ENCODE data around the gene RNF223. TPM values are rescaled to one million over a fixed set of nuclear protein-coding genes. Genes with fewer than 3 reads are reported as not detected.

RNF223 gene
- total RNA-seq, 4 donors from 2014 or later, result not detected

DNA sequence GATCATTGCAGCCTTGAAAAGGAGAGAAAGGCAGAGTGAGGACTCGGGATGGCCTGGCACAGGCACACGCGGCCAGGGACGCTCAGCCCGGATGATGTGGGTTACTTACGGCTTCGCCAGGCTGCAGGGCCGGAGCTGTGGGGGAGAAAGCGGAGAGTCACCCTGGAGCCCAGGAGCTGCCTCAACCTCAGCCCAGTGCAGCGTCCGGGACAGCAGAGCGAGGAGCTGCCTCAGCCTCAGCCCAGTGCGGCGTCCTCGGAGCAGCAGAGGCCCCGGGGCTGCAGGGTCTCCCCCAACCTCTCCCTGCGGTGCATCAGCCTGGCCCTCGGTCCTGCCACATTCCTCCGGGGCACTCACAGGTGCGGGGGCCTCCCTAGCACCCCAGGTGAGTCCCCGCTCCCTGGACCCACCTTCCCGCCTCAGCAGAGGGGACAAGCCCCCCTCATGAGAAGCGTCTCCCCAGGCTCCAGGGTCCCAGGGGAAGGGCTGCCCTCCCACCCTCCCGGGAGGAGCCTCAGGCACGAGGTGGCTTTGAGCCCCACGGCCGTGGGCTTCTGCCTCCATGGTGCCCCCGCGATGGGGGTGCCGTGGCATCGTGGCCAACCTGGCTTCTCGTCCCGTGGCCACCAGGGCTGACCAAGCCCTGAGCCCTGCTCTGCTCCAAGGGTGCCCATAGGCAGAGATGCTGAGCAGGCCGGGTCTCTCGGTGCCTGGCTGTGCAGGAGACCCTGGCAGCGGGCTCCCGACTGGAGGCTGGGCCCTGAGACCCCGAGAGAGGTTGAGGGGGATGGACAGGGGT is 10.5 kb upstream of the RNF223 start:
- Histone ChIP-seq H3K36me3 (peaks cover 0 to 38% (median 20%) of the 10 kb centered on the region in 4 donors), H3K4me3 (no peak overlapping the region), H3K27me3 (peaks cover 0 to 7% (median 0%) of the 10 kb centered on the region in 4 donors), H3K27ac (replicated peaks in 1 of 4) (no peak overlapping the region), H3K4me1 (peaks cover 9 to 10% (median 10%) of the 10 kb centered on the region in 4 donors), H3K9me3 (no peaks in the 10 kb centered on the region)
- intact Hi-C loops (cut with DNase I), result no loop called here
- TF ChIP-seq EP300 (IDR thresholded peaks at IDR 0.05), result no peak
- TF ChIP-seq POLR2A (IDR thresholded peaks at IDR 0.05; ENCODE audit: low read depth), result no peak
- TF ChIP-seq POLR2AphosphoS5 (IDR thresholded peaks at IDR 0.05), result no peak
- no peak for TF ChIP-seq CTCF (IDR thresholded peaks at IDR 0.05)
- no peak for DNase-seq (ENCODE audit: extremely low spot score)
- 89% methylated on average over 10 of the region's 38 CpGs for whole genome bisulfite sequencing

DNA sequence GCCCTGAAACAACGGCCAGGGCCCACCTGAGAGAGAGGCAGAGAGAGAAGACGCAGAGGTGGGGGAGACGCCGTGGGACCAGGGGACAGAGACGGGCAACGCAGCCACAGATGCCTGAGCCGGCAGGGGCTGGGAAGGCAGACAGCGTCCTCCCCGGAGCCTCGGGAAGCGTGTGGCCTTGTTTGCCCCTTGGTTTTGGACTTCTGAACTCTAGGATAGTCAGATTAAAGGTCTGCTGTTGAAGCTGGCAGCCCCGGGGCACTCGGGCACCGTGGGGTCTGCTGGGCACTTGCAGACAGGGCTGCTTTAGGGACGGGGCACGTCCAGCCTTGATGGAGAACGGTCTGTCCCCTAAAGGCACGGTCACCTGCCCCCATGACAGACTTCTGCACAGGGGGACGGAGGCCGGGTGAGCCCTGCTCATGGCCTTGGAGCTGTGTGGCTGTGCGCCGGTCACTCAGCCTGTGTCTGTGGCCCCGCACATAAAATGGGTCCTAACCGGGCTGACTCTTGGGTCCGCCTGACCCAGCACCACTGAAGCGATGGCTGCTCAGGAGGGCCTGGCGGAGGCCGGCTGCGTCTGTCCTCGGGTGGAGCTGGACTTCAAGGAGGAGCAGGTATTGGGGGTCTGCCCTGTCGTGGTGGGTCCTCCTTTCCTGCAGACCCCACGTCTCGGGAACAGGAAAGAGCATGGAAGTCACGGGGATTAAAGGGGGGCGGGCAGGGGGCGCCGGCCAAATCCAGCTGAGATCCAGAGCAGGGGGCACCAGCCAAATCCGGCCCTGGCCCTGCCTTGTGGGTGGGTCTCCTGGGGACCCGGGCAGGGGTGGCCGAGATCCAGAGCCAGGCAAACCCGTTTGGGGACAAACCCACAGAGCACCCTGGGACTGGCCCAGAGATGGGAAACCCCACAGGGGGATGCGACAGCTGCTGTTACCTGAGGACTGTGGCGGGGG is 9.6 kb upstream of the RNF223 start:
- H3K27me3 ChIP-seq, result peaks cover 0 to 16% (median 0%) of the 10 kb centered on the region in 4 donors
- peaks cover 12 to 16% (median 14%) of the 10 kb centered on the region in 4 donors for H3K4me1 ChIP-seq
- H3K36me3 ChIP-seq, result peaks cover 0 to 36% (median 20%) of the 10 kb centered on the region in 4 donors
- WGBS, result 90% methylated on average over 29 of the region's 43 CpGs
- intact Hi-C loops (cut with DNase I), result no loop called here
- H3K27ac ChIP-seq (replicated peaks in 1 of 4), result no peak overlapping the region
- TF ChIP-seq CTCF (IDR thresholded peaks at IDR 0.05) (no peak), POLR2A (IDR thresholded peaks at IDR 0.05; ENCODE audit: low read depth) (no peak), POLR2AphosphoS5 (IDR thresholded peaks at IDR 0.05) (no peak), EP300 (IDR thresholded peaks at IDR 0.05) (no peak)
- no peak overlapping the region for H3K4me3 ChIP-seq
- H3K9me3 ChIP-seq, result no peaks in the 10 kb centered on the region
- no peak for DNase-seq (ENCODE audit: extremely low spot score)

DNA sequence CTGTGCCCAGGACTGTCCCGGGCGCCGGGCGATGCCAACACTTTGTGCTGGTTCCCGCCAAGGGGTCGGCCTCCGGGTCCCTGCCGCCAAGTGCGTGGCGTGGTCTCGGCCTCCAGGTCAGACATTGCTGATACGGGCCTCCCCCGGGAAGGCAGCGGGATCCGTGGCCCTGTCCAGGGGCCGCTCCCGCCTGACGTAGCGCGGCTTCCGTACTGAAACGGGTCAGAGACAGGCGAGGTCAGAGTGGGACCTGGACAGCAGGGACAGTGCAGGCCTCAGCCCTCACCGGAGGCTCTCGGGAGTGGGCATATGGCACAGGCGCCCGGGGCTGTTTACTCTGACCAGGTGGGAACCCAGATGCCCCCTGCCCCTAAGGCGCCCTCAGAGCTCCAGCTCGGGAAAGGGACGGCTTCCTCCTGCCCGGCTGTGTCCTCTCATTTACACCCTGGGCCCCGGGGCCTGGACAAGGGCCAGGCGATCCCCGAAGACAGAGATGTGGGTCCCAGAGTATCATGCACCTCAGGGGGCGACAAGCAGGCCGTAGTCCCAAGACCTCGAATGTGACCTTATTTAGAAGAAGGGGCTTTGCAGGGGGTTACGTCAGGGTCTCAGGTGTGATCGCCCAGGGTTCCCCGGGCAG is 8.8 kb upstream of the RNF223 start:
- Histone ChIP-seq H3K27ac (replicated peaks in 1 of 4) (no peak overlapping the region), H3K9me3 (no peaks in the 10 kb centered on the region), H3K27me3 (peaks cover 0 to 17% (median 0%) of the 10 kb centered on the region in 4 donors), H3K36me3 (peaks cover 0 to 36% (median 20%) of the 10 kb centered on the region in 4 donors), H3K4me1 (peaks cover 12 to 16% (median 14%) of the 10 kb centered on the region in 4 donors), H3K4me3 (no peak overlapping the region)
- intact Hi-C loops (cut with DNase I), result no loop called here
- 86% methylated on average over 13 of the region's 40 CpGs for WGBS
- no peak for DNase-seq (ENCODE audit: extremely low spot score)
- no peak for TF ChIP-seq POLR2A (IDR thresholded peaks at IDR 0.05; ENCODE audit: low read depth)

GRCh38 chr1:1082239-1082775 is 8.2 kb upstream of the RNF223 start:
- 97% methylated on average over 7 of the region's 27 CpGs for WGBS
- intact Hi-C loops (cut with DNase I), result no loop called here

More at GRCh38 chr1:1082239-1082775, 8.2 kb upstream of the RNF223 start:
- H3K4me1 ChIP-seq, result peaks cover 12 to 16% (median 14%) of the 10 kb centered on the region in 4 donors
- peaks cover 0 to 17% (median 0%) of the 10 kb centered on the region in 4 donors for H3K27me3 ChIP-seq
- no peak for DNase-seq (ENCODE audit: extremely low spot score)
- no peaks in the 10 kb centered on the region for H3K9me3 ChIP-seq
- H3K27ac ChIP-seq (replicated peaks in 1 of 4), result no peak overlapping the region
- no peak for TF ChIP-seq POLR2AphosphoS5 (IDR thresholded peaks at IDR 0.05)
- no peak for TF ChIP-seq POLR2A (IDR thresholded peaks at IDR 0.05; ENCODE audit: low read depth)
- TF ChIP-seq EP300 (IDR thresholded peaks at IDR 0.05), result no peak
- TF ChIP-seq CTCF (IDR thresholded peaks at IDR 0.05), result no peak
- no peak overlapping the region for H3K4me3 ChIP-seq
- H3K36me3 ChIP-seq, result peaks cover 0 to 35% (median 18%) of the 10 kb centered on the region in 4 donors

All from esophagus muscularis mucosa (tissue), 4 donors.